T1000 (cell line): Measurements from ENCODE around the gene FBXO46.
"Not testable (repeated sequence)": the region's sequence is repeated elsewhere in the genome, so short reads cannot be mapped to it uniquely, and the experiment has no call there.

Experiments
- DNase-seq: peaks from one replicate; lab custom pipeline; 2025; ENCODE audit warnings: mixed read lengths; lab: John Stamatoyannopoulos, UW

FBXO46 gene

DNA sequence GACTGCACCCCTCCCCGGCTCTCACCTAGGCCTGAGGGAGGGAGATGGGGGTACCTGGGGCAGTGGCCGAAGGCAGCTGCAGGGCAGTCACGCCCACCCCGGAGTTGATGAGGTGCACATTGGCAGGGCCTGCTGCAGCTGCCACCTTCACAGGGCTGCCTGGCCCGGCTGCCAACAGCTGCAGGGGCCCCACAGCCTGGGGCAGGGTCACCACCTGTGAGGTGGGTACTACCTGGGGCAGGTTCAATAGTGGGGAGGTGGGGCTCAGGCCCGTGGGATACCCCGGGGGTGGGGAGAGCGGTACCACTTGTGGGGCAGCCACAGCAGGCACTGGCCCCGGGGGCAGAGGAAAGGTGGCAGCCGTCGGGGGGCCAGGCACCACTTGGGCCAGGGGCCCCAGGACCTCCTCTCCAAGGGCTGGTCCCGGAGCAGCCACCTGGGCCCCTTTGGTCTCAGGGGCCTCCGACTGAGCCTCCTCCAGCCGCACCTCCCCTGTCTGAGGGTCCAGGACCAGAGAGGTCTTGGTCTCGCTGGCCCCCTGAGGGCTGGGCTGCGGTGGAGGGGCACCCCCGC is 35.7 kb upstream of the FBXO46 start:
- DNase-seq, result no peak

DNA sequence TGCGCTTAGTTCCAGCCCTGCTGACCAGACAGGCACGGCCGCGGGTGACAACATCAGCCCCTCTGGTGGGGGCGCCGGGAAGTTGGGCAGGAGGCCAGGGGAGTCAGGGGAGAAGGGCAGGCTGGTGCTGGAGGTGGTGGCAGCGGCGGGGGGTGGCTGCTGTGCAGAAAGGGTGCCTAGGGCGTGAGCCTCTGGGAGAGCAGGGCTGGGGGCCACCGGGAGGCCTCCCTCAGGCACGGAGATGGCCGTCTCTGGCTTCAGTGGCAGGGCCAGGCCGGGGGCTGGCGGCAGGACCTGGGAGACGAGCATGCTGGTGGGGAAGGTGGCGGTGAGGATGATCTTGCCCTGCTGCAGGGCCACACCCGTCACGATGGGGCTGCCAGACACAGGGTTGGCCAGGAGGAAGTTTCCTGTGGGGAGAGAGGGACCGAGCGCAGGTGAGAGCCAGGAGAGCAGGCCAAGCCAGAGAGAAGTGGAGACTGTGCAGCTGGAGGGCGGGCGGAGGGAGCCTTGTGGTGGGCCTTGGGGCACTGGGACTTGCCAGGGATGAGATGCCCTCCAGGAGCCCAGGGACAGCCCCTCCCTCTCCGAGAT is 35.1 kb upstream of the FBXO46 start:
- DNase-seq, result no peak

DNA sequence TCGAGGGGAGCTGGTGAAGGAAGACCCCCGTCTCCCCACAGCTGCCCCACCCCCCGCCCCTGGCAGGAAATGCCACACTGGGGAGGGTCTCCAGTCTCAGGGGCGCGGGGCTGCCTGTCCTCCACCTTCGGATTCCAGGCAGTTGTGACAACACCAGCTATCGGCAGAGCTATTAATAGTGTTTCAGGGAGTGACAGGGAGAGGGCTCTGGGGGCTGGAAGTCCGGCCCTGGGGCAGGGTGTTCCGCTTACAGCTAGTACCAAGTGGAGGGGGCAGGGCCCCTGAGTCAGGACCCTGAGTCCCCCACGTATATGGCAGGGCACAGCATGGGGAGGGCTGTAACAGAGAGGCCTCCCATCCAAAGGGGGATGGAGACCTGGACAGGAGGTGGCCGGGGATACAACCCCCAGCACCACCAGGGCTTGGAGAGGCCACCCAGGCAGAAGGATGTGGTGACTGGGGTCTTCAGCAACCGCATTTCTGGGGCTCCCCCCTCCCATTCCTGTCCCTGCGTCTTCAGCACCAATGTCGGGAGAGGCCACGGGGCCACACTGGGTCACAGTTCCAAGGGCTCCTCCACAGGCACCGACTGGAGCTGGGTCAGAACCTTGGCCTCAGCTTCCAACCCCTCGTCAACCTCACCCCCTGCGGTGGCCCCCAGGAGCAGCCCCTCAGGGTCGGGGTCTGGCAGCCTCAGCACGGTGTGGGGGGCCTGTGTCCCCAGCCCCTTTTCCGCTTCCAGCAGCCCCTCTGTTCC is 34.4 kb upstream of the FBXO46 start:
- no peak for DNase-seq

DNA sequence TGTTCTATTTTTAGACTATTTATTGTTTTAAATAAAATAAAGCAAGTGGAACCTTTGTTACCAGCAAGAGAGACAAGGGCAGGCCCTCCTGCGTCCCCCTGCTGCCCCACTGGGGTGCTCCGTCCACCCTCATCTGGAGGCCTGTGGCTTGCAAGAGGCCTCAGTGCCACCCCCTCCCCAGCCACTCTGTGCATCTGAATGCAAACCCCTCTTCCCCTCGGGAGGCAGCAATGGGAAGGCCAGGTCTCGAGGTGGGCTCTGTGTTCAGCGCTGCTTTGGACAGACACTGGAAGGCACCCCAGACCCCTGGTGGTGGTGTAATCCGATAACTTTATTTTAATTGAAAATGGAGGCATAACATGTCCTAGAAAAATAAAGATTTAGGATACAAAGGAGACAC is 33.8 kb upstream of the FBXO46 start:
- DNase-seq, result no peak

DNA sequence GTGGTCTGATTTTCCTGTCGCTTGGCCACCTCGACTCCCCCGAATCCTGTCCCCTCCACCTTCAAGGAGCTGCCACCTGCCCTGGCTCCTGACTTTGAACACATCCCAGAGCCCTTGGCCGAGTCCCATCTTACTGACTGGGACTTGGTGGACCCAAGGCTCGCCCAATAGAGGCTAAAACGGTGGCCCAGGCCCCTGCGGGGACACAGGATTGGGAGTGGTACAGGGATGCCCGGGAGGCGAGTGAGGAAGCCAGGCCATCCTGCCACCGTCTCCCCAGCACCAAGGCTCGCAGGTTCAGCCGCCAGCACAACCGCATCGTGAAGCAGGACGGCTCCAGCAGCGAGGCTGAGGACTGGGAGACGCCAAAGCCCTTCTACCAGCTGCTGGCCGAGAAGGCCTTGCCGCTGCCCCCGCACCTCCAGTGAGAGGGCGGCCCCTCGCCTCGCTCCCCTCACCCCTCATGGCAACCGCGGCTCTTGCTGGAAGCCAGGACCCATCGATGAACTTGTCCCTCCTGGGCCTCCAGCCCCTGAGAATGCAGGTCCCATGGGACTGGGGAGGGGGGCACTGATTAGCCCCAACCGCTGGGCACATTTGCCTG is 33.1 kb upstream of the FBXO46 start:
- no peak for DNase-seq

DNA sequence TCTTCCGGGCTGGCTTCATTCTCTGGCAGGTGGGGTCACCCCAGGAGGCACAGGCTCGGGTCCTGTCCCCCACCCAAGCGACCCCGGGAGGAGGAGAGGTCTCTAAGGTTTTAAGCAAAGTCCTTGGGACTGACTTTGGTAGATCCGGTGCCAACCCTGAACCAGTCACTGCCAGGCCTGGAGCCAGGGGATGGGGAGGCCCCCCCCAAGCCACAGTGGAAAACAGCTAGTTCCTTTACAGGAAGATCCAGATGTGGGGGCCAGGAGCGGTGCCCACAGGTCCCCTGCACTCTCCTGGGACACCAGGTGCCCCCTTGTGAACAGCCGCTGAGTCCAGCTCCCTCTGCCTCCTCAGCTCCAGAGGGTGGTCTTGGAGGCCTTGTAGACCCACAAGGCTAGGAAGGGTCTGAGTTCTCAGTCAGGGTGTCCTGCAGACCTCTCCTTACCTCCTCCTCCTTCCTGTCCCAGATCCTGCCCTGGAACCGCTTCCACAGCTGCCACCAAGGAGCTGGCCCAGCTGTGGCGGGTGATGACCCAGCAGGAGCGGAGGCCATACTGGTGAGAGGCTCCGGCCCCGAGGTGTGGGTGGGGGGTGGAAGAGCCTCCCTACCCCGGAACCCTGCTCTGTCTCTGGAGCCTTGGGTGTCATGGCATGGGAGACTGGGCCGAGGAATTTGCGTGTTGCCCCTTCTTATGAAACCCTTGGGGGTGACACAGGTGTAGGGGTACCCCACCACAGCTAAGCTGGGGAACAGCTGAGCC is 32.4 kb upstream of the FBXO46 start:
- DNase-seq, result no peak

DNA sequence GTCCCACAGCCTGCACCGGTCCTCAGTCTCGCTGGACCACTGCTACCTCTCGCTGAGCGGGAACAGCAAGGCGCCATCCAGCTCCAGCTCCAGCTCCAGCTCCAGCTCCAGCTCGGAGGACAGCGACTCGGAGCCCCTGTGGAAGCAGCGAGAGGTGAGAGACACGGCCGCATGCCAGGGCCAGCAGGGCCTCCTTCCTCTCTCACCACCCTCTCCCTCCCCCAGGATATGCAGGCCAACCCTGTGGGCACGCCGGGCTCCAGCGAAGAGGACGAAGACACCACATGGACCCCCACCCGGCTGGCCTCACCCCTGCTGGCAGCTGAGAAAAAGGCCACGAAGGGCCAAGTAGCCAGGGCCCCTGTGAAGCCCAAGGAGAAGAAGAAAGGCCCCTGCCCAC is 31.0 kb upstream of the FBXO46 start:
- no peak for DNase-seq

DNA sequence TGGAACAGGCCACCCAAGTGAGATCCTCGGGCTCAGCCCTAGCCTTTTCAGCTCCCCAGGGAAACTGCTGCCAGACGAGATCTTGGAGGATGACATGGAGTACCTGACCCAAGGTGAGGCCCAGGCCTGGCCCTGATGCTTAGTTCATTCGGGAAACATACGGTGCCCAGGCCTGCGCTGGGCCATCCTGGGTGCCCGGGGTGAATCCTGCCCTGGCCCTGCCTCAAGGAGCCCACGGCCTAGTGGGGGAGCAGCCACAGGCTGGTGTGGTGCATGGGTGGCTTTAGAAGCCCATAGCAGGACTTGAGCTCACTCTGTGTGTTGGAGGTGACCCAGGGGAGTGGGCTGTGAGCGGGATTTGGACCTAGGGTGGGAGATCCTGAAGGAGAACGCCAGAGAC is 28.2 kb upstream of the FBXO46 start:
- no peak for DNase-seq

DNA sequence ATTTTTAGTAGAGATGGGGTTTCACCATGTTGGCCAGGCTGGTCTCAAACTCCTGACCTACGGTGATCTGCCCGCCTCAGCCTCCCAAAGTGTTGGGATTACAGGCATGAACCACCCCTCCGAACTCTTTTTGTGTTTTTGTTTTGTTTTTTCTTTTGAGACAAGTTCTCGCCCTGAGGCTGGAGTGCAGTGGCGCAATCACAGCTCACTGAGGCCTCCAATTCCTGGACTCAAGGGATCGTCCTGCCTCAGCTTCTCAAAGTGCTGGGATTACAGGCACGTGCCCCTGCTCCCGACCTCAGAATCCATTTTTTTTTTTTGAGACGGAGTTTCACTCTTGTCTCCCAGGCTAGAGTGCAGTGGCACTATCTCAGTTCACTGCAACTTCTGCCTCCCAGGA is 27.0 kb upstream of the FBXO46 start:
- no peak for DNase-seq

DNA sequence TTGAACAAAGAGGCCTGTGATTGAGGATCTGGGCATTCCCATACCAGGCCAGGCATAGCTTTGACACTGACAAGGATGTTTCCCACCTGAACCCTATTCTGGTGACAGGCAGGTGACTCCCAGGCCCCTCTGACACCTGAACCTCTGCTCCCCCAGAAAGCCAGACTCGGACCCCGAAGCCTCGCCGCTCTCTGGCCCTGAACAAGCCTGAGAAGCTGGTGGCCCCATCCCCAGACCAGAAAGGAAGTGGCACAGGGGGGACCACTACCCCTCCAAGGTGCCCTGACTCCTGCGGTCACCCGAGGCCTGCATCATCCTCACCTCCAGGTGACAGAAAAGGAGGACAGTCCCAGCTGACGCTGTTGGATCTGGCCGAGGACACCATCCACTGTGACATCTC is 23.6 kb upstream of the FBXO46 start:
- no peak for DNase-seq

DNA sequence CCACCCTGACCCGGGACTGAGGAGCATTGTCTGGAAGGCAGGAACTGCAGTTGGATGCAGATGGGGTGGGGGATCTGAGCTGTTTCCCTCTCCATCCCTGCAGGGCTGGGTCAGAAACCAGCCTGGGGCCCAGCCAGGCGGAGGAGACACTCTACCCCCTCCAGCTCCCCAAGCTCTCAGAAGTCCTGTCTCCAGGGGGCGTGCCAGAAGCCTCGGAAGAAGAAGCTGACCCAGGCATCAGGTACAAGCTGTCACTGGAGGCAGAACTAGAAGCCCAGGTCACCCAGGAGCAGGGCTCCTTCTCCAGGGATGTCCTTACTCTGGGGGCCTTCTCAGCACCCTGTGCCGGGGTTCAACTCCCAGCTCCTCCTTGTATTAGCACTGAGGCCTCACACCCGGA is 22.9 kb upstream of the FBXO46 start:
- DNase-seq, result no peak

DNA sequence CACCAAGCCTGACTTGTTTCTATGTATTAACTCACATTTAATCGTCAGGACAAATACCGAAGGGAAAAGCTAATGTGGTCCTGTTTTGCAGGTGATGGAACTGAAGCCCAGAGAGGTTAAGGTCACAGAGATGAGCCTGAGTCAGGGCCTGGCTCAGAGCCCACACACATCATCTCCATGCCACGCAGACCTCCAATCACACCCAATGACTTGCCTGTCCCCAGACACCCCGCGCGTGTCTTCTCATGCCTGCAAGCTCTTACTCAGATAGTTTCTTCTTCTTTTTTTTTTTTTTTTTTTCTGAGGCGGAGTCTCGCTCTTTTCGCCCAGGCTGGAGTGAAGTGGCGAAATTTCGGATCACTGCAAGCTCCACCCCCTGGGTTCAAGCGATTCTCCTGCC is 21.9 kb upstream of the FBXO46 start:
- no peak for DNase-seq

DNA sequence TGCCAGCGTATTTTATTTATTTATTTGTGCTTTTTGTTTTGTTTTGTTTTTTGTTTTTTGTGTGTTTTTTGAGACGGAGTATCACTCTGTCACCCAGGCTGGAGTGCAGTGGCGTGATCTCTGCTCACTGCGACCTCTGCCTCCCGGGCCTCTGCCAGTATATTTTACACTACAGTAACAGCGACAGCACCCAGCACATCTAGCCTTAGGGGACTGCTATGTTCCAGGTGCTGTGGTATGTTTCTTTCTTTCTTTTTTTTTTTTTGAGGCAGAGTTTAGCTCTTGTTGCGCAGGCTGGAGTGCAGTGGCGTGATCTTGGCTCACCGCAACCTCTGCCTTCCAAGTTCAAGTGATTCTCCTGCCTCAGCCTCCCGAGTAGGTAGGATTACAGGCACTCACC is 20.8 kb upstream of the FBXO46 start:
- not testable (repeated sequence) for DNase-seq

DNA sequence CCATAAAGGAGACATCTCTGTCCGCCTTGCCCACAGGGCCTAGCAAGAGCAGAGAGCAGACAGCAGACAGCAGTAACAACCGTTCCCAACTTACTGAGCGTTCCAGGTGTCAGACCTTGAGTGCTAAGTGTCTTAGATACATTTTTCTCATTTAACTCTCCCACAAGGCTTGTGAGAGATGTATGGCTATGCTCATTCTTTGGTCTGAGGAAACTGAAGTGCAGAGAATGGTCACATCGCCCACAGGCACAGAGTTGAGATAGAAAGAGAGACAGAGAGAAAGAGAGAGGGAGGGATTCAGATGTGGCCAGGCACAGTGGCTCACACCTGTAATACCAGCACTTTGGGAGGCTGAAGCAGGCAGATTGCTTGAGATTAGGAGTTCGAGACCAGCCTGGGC is 16.8 kb upstream of the FBXO46 start:
- no peak for DNase-seq

DNA sequence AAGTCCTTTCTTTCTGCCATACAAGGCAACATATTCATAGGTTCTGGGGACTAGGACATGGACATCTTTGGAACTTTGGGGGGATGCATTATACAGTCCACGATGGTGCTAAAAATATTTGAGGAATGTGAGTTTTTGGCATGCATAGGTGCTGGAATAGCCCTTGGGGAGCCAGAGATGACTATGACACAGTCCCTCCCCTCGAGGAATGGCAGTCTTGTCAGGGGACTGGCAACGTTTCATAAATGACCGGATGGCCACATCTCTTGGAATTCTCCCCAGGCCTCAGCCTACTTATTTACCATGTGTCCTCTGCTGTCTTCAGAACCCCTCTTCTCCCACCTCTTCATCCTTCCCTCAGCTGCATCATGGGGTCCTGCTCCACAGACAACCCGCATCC is 16.2 kb upstream of the FBXO46 start:
- no peak for DNase-seq

DNA sequence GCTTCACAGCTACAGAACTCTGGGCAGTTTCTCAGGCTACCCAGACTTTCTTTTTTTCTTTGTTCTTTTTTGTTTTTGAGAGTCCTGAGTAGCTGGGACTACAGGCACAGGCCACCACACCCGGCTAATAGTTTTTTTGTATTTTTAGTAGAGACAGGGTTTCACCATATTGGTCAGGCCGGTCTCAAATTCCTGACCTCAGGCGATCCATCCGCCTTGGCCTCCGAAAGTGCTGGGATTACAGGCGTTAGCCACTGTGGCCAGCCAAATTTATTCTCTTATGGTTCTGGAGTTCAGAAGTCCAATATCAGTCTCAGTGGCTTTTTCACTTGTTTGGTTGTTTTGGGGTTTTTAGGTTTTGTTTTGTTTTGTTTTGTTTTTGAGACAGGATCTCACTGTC is 14.9 kb upstream of the FBXO46 start:
- no peak for DNase-seq

DNA sequence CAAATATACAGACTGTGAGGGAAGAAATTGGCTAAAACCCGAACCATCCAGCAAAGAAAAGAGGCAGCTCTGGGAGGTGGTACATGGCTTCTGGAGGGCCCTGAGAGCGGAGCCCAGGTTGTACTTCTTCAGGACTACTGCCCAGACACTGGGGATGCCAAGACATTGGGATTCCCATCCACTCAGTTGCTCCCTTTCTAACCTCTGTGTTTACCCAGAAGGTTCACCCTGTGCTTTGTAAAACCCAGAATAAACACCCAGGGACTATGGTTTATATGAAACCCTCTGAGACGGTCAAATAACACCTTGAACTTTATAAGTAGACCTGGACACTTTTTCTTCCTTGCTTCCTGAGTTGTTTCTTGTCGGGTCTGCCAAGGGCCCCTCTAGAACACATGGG is 12.3 kb upstream of the FBXO46 start:
- DNase-seq, result no peak

DNA sequence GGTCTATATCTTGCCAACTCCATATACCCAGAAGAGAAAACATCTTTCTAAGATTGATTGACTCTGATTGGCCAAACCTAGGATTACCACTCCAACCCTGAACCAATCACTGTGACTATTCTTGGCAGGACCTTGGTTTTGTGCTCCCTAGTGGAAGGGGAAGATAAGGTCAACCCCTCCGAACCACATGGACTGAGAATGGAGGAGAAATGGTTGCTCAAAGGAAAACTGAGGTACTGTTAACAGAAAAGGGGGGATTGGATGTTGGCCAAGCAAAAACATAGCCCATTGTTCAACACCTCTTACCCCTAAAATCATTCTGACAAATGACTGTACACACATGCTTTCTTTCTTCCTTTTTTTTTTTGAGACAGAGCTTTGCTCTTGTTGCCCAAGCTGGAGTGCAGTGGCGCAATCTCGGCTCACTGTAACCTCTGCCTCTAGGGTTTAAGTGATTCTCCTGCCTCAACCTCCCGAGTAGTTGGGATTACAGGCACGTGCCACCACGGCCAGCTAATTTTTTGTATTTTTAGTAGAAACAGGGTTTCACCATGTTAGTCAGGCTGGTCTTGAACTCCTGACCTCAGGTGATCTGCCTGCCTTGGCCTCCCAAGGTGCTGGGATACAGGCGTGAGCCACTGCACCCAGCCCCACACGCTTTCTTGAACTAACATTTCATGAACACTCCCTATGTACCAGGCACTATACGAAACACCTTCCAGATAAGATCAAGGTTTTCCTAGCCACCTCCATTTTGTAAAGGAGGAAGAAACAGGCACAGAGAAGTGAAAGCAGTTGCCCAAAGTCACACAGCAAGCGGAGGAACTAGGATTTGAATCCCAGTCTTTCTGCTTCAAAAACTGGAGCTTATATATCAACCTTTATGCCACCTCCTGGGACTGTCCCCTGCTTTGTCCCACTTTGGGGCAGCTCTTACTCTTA is 9.1 kb upstream of the FBXO46 start:
- no peak for DNase-seq

DNA sequence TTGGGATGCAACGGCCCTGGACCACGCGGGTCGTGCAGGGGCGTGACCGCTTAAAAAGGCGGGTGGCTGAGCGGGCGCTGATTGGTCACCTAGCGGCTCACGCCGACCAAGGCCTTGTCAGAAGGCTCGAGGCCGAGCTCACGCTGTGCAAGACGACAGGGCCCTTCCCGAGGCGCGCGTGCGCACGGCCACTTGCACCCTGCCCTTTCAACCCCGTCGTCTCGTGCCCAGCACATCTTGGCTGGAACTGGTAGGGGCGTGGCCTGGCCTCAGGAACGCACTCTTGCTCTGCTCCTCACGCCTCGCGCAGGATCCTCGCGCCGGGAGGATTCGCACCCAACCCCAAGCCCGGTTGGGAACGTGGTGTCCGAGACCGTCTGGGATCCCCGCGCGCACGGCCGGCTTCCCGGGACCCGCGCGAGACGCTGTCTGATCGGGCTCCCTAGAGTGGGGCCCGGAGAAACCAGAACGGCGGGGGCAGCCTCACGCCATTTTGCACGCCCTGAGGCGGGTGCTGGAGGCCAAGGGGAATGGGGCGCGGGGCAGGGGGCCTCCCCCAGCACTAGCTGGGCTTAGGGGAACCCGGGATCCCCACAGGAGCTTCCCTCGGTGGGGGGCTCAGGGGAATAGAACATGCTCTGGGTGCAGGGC is 2.6 kb upstream of the FBXO46 start, which contains the start of gene MEIOSIN:
TSS of gene MEIOSIN (plus strand) at position 280 of the 651 bp plus-strand sequence. CDS start 1,938 bp downstream, outside the sequence.
- DNase-seq, result no peak

DNA sequence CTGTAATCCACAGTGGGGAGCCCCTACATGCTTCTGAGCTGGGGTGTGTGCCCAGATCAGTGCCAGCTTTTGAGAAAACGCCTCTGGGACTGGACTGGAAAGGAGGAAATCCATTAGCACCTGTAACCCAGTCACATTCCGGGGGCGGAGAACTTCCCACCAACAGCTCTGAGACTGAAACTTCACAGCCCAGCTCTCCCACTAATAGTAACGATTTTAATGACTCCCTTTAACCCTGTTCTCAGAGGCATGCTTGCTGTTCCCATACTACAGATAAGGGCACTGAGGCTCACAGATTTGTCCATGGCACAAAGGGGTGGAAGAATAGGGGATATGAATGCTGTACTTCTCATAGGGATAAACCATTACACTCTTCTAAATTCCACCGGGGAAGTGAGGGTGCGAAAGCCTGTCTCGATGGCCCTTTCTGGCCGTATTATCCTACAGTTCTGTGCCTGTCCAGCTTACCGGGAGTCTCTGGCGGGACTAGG is 851 bp downstream of the FBXO46 start:
- no peak for DNase-seq

DNA sequence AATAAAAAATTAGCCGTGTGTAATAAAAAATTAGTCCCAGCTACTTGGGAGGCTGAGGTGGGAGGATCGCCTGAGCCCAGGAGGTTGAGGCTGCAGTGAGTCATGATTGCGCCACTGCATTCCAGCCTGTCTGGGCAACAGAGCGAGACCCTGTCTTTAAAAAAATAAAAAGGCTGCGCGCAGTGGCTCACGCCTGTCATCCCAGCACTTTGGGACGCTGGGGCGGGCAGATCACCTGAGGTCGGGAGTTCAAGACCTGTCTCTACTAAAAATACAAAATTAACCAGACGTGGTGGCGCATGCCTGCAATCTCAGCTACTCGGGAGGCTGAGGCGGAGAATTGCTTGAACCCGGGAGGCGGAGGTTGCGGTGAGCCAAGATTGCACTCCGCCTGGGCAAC is 2.0 kb downstream of the FBXO46 start:
- not testable (repeated sequence) for DNase-seq
